Uterus (tissue), 2 donors: ENCODE results near the gene KCNQ1.

ENCODE experiments used
- CTCF ChIP-seq, 4 experiments: fragments of 200-600 bp in 2 of 4; fragments of 450-650 bp in 2 of 4; sonication (generic) in 2 of 4; IDR thresholded peaks; one replicate each; pipeline ENCODE4 v1.5.1; 2016 to 2019; ENCODE audit warnings: antibody characterized with exemption in 4 of 4, mild to moderate bottlenecking in 2 of 4, moderate library complexity in 1 of 4
- POLR2A ChIP-seq, 2 donors: fragments of 450-650 bp; IDR thresholded peaks; one replicate each; pipeline ENCODE4 v1.6.1; 2016; ENCODE audit warnings: antibody characterized with exemption in 2 of 2, mild to moderate bottlenecking in 1 of 2, moderate library complexity in 1 of 2

- TF ChIP-seq CTCF (IDR thresholded peaks at IDR 0.05) (no peak), POLR2A (IDR thresholded peaks at IDR 0.05) (no peak)
Observed at GRCh38 chr11:2590965-2591754, 146.4 kb downstream of the KCNQ1 start.
